HepG2 (cell line): Measurements from ENCODE around the gene SESN1. TPM values are rescaled to one million over a fixed set of nuclear protein-coding genes. Genes with fewer than 3 reads are reported as not detected.

Source experiments
- HDAC2 ChIP-seq: sonication (generic); formaldehyde crosslinking; IDR thresholded peaks from 2 replicates; pipeline ENCODE4 v1.4.0; 2020; ENCODE audit warnings: missing genetic modification reagents
- HDAC6 ChIP-seq: fragments of 200-600 bp; sonication (generic); IDR thresholded peaks from 2 replicates; pipeline ENCODE4 v1.7.0; 2017; ENCODE audit warnings: mild to moderate bottlenecking, antibody characterized with exemption, low read length, low read depth
- HOXA7 ChIP-seq: sonication (generic); formaldehyde crosslinking; IDR thresholded peaks from 2 replicates; pipeline ENCODE4 v1.8.1; 2022; ENCODE audit warnings: mild to moderate bottlenecking, missing genetic modification reagents, moderate library complexity
- KAT7 ChIP-seq: IDR thresholded peaks from 2 replicates; pipeline ENCODE4 v1.6.1; 2018; ENCODE audit warnings: borderline replicate concordance, missing compliant biosample characterization
- KDM5B ChIP-seq: sonication (generic); formaldehyde crosslinking; IDR thresholded peaks from 2 replicates; pipeline ENCODE4 v1.4.0; 2020; ENCODE audit warnings: missing genetic modification reagents, mild to moderate bottlenecking, borderline replicate concordance
- NCOA2 ChIP-seq: sonication (generic); formaldehyde crosslinking; IDR thresholded peaks from 2 replicates; pipeline ENCODE4 v1.8.0; 2022; ENCODE audit warnings: inconsistent platforms
- NFIB ChIP-seq: sonication (generic); formaldehyde crosslinking; IDR thresholded peaks from 2 replicates; pipeline ENCODE4 v1.9.0; 2021; ENCODE audit warnings: missing genetic modification reagents, mild to moderate bottlenecking, borderline replicate concordance
- PPARG ChIP-seq: conservative IDR thresholded peaks from 2 replicates; pipeline ENCODE4 v1.6.1; 2016; ENCODE audit warnings: missing biosample characterization, missing genetic modification reagents
- SALL1 ChIP-seq: sonication (generic); formaldehyde crosslinking; IDR thresholded peaks from 2 replicates; pipeline ENCODE4 v1.8.0; 2022; ENCODE audit warnings: mild to moderate bottlenecking, missing genetic modification reagents
- TOPORS ChIP-seq: sonication (generic); formaldehyde crosslinking; IDR thresholded peaks from 2 replicates; pipeline ENCODE4 v1.8.0; 2023; ENCODE audit warnings: mild to moderate bottlenecking, missing genetic modification reagents
- ZBTB38 ChIP-seq: sonication (generic); formaldehyde crosslinking; IDR thresholded peaks from 2 replicates; pipeline ENCODE4 v1.5.1; 2020; ENCODE audit warnings: mild to moderate bottlenecking, missing genetic modification reagents
- ZNF724P ChIP-seq: sonication (generic); formaldehyde crosslinking; IDR thresholded peaks from 2 replicates; pipeline ENCODE4 v1.8.0; 2022; ENCODE audit warnings: missing genetic modification reagents, borderline replicate concordance
- polyA plus RNA-seq, 8 experiments: library from polyadenylated mRNA; depleted of rRNA in 3 of 8; stranded (reverse) in 7 of 8; unstranded in 1 of 8; fragments of >200 nt; fragmentation: Illumina TruSeq in 4 of 8; extraction: Trizol in 4 of 8; gene quantifications; 2 replicates each; pipeline versions ENCODE4 v1.2.1 to v1.2.3, GENCODE V29; 2011 to 2016; ENCODE audit warnings: low read depth in 4 of 8, missing spikeins in 1 of 8, mixed read lengths in 1 of 8; ENCODE audit not compliant: insufficient read depth in 1 of 8
- total RNA-seq, 5 experiments: library from RNA; depleted of rRNA; stranded (reverse); fragments of >200 nt; fragmentation: Illumina TruSeq; extraction: Trizol; gene quantifications; 2 replicates each; pipeline ENCODE4 v1.2.3, GENCODE V29; 2016; ENCODE audit warnings: low read depth in 1 of 5
- TF ChIP-seq, protein P1 (sequence below): sonication (generic); formaldehyde crosslinking; IDR thresholded peaks from 2 replicates; pipeline ENCODE4; 2020; ENCODE audit warnings: missing genetic modification reagents, mild to moderate bottlenecking, borderline replicate concordance
- TF ChIP-seq, protein P2 (sequence below): sonication (generic); formaldehyde crosslinking; IDR thresholded peaks from 2 replicates; pipeline ENCODE4 v1.5.0; 2020; ENCODE audit warnings: missing genetic modification reagents, mild to moderate bottlenecking, borderline replicate concordance
- TF ChIP-seq, protein P3 (sequence below): sonication (generic); formaldehyde crosslinking; IDR thresholded peaks from 2 replicates; pipeline ENCODE4 v1.5.0; 2020; ENCODE audit warnings: missing genetic modification reagents
- TF ChIP-seq, protein P4 (sequence below): sonication (generic); formaldehyde crosslinking; IDR thresholded peaks from 2 replicates; pipeline ENCODE4 v1.5.0; 2020; ENCODE audit warnings: mild to moderate bottlenecking, missing genetic modification reagents, borderline replicate concordance

SESN1 gene
- total and polyA plus RNA-seq, 2 of the 13 experiments (the other 11 are each of a cell fraction or from before 2014, with no cell fraction given): 24.9 to 44.7 TPM

DNA sequence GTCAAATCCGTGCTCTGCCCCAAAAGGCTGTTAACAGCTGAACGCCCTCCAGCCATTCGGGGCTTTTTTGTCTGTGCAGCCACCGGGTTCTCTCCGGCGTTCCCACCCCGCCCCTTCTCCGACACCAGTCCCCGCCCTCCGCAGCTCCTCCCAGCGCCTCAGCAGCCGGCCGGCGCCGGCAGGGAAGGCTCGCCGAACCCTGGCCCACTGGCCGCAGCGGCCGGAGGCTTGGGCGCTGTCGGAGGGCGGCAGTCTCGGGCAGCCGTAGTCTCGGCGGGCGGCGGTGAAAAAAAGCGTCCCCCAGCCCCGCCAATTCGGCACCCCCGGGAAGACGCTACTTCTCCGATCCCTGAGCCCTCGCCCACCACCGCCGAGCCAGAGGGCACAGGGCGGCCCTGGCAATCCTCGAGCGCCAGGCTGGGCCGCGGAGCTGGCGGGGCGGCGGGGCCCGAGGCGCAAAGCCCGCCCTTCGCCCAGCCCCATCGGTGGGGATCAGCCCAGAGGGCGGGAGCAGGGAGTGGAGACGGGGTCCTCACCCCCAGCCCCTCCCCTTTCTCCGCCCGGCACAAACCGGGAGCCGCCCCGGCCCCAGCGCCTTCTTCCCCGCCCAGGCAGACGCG lies at the start of gene SESN1 (continued):
- TF ChIP-seq, protein P1, sequence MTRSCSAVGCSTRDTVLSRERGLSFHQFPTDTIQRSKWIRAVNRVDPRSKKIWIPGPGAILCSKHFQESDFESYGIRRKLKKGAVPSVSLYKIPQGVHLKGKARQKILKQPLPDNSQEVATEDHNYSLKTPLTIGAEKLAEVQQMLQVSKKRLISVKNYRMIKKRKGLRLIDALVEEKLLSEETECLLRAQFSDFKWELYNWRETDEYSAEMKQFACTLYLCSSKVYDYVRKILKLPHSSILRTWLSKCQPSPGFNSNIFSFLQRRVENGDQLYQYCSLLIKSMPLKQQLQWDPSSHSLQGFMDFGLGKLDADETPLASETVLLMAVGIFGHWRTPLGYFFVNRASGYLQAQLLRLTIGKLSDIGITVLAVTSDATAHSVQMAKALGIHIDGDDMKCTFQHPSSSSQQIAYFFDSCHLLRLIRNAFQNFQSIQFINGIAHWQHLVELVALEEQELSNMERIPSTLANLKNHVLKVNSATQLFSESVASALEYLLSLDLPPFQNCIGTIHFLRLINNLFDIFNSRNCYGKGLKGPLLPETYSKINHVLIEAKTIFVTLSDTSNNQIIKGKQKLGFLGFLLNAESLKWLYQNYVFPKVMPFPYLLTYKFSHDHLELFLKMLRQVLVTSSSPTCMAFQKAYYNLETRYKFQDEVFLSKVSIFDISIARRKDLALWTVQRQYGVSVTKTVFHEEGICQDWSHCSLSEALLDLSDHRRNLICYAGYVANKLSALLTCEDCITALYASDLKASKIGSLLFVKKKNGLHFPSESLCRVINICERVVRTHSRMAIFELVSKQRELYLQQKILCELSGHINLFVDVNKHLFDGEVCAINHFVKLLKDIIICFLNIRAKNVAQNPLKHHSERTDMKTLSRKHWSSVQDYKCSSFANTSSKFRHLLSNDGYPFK: no peak; the same call in 1 of the 2 replicates
- TF ChIP-seq HDAC2 (CRISPR knock-in tag) (no peak; the same call in 1 of the 2 replicates), NCOA2 (no peak), ZBTB38 (CRISPR knock-in tag) (peak; percentile 49; the same call in 1 of the 2 replicates), KDM5B (CRISPR knock-in tag) (peak; percentile 96), KAT7 (CRISPR knock-in tag) (peak; percentile 82; the same call in 1 of the 2 replicates), SALL1 (peak; percentile 82), NFIB (CRISPR knock-in tag) (no peak), PPARG (CRISPR knock-in tag) (peak; percentile 58; the same call in 1 of the 2 replicates), HDAC6 (no peak), ZNF724P (no peak), TOPORS (peak; percentile 91), HOXA7 (no peak)
- TF ChIP-seq, protein P2, sequence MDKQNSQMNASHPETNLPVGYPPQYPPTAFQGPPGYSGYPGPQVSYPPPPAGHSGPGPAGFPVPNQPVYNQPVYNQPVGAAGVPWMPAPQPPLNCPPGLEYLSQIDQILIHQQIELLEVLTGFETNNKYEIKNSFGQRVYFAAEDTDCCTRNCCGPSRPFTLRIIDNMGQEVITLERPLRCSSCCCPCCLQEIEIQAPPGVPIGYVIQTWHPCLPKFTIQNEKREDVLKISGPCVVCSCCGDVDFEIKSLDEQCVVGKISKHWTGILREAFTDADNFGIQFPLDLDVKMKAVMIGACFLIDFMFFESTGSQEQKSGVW (CRISPR knock-in tag): no peak
- TF ChIP-seq, protein P3, sequence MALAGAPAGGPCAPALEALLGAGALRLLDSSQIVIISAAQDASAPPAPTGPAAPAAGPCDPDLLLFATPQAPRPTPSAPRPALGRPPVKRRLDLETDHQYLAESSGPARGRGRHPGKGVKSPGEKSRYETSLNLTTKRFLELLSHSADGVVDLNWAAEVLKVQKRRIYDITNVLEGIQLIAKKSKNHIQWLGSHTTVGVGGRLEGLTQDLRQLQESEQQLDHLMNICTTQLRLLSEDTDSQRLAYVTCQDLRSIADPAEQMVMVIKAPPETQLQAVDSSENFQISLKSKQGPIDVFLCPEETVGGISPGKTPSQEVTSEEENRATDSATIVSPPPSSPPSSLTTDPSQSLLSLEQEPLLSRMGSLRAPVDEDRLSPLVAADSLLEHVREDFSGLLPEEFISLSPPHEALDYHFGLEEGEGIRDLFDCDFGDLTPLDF: no peak
- TF ChIP-seq, protein P4, sequence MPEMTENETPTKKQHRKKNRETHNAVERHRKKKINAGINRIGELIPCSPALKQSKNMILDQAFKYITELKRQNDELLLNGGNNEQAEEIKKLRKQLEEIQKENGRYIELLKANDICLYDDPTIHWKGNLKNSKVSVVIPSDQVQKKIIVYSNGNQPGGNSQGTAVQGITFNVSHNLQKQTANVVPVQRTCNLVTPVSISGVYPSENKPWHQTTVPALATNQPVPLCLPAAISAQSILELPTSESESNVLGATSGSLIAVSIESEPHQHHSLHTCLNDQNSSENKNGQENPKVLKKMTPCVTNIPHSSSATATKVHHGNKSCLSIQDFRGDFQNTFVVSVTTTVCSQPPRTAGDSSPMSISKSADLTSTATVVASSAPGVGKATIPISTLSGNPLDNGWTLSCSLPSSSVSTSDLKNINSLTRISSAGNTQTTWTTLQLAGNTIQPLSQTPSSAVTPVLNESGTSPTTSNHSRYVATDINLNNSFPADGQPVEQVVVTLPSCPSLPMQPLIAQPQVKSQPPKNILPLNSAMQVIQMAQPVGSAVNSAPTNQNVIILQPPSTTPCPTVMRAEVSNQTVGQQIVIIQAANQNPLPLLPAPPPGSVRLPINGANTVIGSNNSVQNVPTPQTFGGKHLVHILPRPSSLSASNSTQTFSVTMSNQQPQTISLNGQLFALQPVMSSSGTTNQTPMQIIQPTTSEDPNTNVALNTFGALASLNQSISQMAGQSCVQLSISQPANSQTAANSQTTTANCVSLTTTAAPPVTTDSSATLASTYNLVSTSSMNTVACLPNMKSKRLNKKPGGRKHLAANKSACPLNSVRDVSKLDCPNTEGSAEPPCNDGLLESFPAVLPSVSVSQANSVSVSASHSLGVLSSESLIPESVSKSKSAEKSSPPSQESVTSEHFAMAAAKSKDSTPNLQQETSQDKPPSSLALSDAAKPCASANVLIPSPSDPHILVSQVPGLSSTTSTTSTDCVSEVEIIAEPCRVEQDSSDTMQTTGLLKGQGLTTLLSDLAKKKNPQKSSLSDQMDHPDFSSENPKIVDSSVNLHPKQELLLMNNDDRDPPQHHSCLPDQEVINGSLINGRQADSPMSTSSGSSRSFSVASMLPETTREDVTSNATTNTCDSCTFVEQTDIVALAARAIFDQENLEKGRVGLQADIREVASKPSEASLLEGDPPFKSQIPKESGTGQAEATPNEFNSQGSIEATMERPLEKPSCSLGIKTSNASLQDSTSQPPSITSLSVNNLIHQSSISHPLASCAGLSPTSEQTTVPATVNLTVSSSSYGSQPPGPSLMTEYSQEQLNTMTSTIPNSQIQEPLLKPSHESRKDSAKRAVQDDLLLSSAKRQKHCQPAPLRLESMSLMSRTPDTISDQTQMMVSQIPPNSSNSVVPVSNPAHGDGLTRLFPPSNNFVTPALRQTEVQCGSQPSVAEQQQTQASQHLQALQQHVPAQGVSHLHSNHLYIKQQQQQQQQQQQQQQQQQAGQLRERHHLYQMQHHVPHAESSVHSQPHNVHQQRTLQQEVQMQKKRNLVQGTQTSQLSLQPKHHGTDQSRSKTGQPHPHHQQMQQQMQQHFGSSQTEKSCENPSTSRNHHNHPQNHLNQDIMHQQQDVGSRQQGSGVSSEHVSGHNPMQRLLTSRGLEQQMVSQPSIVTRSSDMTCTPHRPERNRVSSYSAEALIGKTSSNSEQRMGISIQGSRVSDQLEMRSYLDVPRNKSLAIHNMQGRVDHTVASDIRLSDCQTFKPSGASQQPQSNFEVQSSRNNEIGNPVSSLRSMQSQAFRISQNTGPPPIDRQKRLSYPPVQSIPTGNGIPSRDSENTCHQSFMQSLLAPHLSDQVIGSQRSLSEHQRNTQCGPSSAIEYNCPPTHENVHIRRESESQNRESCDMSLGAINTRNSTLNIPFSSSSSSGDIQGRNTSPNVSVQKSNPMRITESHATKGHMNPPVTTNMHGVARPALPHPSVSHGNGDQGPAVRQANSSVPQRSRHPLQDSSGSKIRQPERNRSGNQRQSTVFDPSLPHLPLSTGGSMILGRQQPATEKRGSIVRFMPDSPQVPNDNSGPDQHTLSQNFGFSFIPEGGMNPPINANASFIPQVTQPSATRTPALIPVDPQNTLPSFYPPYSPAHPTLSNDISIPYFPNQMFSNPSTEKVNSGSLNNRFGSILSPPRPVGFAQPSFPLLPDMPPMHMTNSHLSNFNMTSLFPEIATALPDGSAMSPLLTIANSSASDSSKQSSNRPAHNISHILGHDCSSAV (CRISPR knock-in tag): no peak
